Endothelial cell of umbilical vein (primary cell): ENCODE data around the gene UROD. TPM values are rescaled to one million over a fixed set of nuclear protein-coding genes. Genes with fewer than 3 reads are reported as not detected.

Experiments used
- BruUV-seq: library from RNA; stranded (reverse); fragments of 400-500 nt; replicated peaks from 2 replicates; lab custom pipeline; 2021; lab: Mats Ljungman, UMichigan
- CTCF ChIA-PET: fragments of 300-600, 350-600 bp; sonication (Branson Sonifier 250); formaldehyde crosslinking; loops from one replicate; lab custom pipeline; 2021; ENCODE audit warnings: antibody characterized with exemption, inconsistent platforms; lab: Charles Lee
- POLR2A ChIA-PET: fragments of 300-600, 350-600 bp; sonication (Branson Sonifier 250); formaldehyde crosslinking; loops from one replicate; lab custom pipeline; 2021; ENCODE audit warnings: antibody characterized with exemption, inconsistent platforms; lab: Charles Lee
- DNase-seq: peaks from one replicate; pipeline ENCODE4 v3.0.0-alpha.2; 2011; ENCODE audit warnings: low read depth, low spot score
- FAIRE-seq: peaks from 2 replicates; lab custom pipeline; 2011; peaks lifted over from hg19 to GRCh38; lab: Jason Lieb, UNC
- H2AFZ ChIP-seq: 2 replicates; pipeline ENCODE4 v1.6.0; 2012; ENCODE audit warnings: low read depth, low read length, control low read depth, inconsistent platforms
- H3K27ac ChIP-seq: 2 replicates; pipeline ENCODE4 v1.5.1; 2011; ENCODE audit warnings: low read depth, mild to moderate bottlenecking, control low read depth, low read length, moderate library complexity; ENCODE audit not compliant: insufficient read depth
- H3K27me3 ChIP-seq, 2 experiments: 2 replicates each; pipeline versions ENCODE4 v1.6.0 to v1.6.1; 2011; ENCODE audit warnings: low read length in 2 of 2, mixed read lengths in 1 of 2; ENCODE audit not compliant: control insufficient read depth in 2 of 2, insufficient read depth in 2 of 2
- H3K36me3 ChIP-seq, 2 experiments: 2 replicates in 1 of 2; 3 replicates in 1 of 2; pipeline ENCODE4 v1.5.1; 2011; ENCODE audit warnings: low read length in 2 of 2, mild to moderate bottlenecking in 1 of 2, moderate library complexity in 1 of 2; ENCODE audit not compliant: control insufficient read depth in 2 of 2, insufficient read depth in 2 of 2; ENCODE audit errors: extremely low read depth in 1 of 2
- H3K4me1 ChIP-seq: 3 replicates; pipeline ENCODE4 v1.5.1; 2011; ENCODE audit warnings: mild to moderate bottlenecking, low read length; ENCODE audit not compliant: control insufficient read depth, insufficient read depth; ENCODE audit errors: extremely low read depth
- H3K4me2 ChIP-seq: 2 replicates; pipeline ENCODE4 v1.6.1; 2011; ENCODE audit warnings: low read length, control low read depth, mixed read lengths; ENCODE audit not compliant: insufficient read depth
- H3K4me3 ChIP-seq, 3 experiments: fragments of 200-600 bp in 1 of 3; sonication (generic), shearing (Covaris generic) in 1 of 3; replicated peaks in 1 of 3; 2 replicates each; pipeline ENCODE4 v1.5.1; 2011 to 2016; ENCODE audit warnings: control low read depth in 3 of 3, low read length in 3 of 3, mild to moderate bottlenecking in 2 of 3, inconsistent platforms in 1 of 3, low read depth in 1 of 3, moderate library complexity in 1 of 3; ENCODE audit not compliant: insufficient read depth in 1 of 3
- H3K79me2 ChIP-seq: 2 replicates; pipeline ENCODE4 v1.6.0; 2012; ENCODE audit warnings: low read length, inconsistent platforms; ENCODE audit not compliant: control insufficient read depth, insufficient read depth
- H3K9ac ChIP-seq: replicated peaks from 2 replicates; pipeline ENCODE3; 2011; ENCODE audit warnings: low read length, control low read depth; ENCODE audit not compliant: insufficient read depth; ENCODE audit errors: extremely low read depth
- H3K9me1 ChIP-seq: replicated peaks from 3 replicates; pipeline ENCODE4 v1.6.0; 2011; ENCODE audit warnings: mild to moderate bottlenecking, low read length; ENCODE audit not compliant: control insufficient read depth, insufficient read depth; ENCODE audit errors: extremely low read depth
- H3K9me3 ChIP-seq: replicated peaks from 2 replicates; pipeline ENCODE4 v1.5.1; 2012; ENCODE audit warnings: low read length, inconsistent platforms; ENCODE audit not compliant: control insufficient read depth, insufficient read depth
- H4K20me1 ChIP-seq: replicated peaks from 2 replicates; pipeline ENCODE3; 2011; ENCODE audit warnings: mild to moderate bottlenecking, low read length; ENCODE audit not compliant: control insufficient read depth, insufficient read depth; ENCODE audit errors: extremely low read depth
- EZH2 ChIP-seq: IDR thresholded peaks from 2 replicates; pipeline ENCODE4 v1.6.1; 2012; ENCODE audit warnings: borderline replicate concordance, low read depth, mild to moderate bottlenecking, moderate library complexity, low read length, inconsistent platforms; ENCODE audit not compliant: severe bottlenecking
- GATA2 ChIP-seq: IDR thresholded peaks from 2 replicates; pipeline ENCODE4 v1.7.0; 2011; ENCODE audit warnings: low read depth, mild to moderate bottlenecking, moderate library complexity, mixed read lengths, low read length; ENCODE audit not compliant: insufficient read length, insufficient read depth
- JUN ChIP-seq: IDR thresholded peaks from 2 replicates; pipeline ENCODE4 v1.6.1; 2011; ENCODE audit warnings: borderline replicate concordance, low read depth; ENCODE audit not compliant: insufficient read length, insufficient read depth
- POLR2A ChIP-seq: IDR thresholded peaks from 2 replicates; pipeline ENCODE4 v1.6.1; 2012; ENCODE audit warnings: low read depth, mild to moderate bottlenecking, control low read depth, low read length
- POLR2AphosphoS5 ChIP-seq: IDR thresholded peaks from 2 replicates; pipeline ENCODE4 v1.6.1; 2012; ENCODE audit warnings: low read depth, mild to moderate bottlenecking, control low read depth, low read length, moderate library complexity; ENCODE audit not compliant: insufficient read depth
- dilution Hi-C: fragments of 300-500 bp; cut with MboI; formaldehyde crosslinking; loops from one replicate; pipeline ENCODE4 v1.15.0; 2019; ENCODE audit warnings: low sequenced_read_pairs; ENCODE audit not compliant: extremely low pct_ligation_motif_present
- intact Hi-C: fragments of 100-400 bp; cut with micrococcal nuclease; formaldehyde crosslinking; loops from one replicate; pipeline ENCODE4 v1.10.0; 2022
- polyA plus RNA-seq, 4 experiments: library from polyadenylated mRNA; depleted of rRNA in 3 of 4; stranded (reverse) in 3 of 4; unstranded in 1 of 4; fragments of >200 nt; gene quantifications; 2 replicates each; pipeline versions ENCODE4 v1.2.1 to v1.2.3, GENCODE V29; 2011 to 2012; ENCODE audit warnings: missing spikeins in 1 of 4
- total RNA-seq: library from RNA; stranded (reverse); gene quantifications from 2 replicates; pipeline ENCODE4 v1.2.3, GENCODE V29; 2021
- TF ChIP-seq, protein P1 (sequence below): IDR thresholded peaks from 2 replicates; pipeline ENCODE4 v1.6.1; 2011; ENCODE audit not compliant: insufficient read depth, insufficient read length

The UROD gene
- total and polyA plus RNA-seq, 2 donors (not counting 3 experiments of a cell fraction or from before 2014, with no cell fraction given): 192 to 636 TPM

DNA sequence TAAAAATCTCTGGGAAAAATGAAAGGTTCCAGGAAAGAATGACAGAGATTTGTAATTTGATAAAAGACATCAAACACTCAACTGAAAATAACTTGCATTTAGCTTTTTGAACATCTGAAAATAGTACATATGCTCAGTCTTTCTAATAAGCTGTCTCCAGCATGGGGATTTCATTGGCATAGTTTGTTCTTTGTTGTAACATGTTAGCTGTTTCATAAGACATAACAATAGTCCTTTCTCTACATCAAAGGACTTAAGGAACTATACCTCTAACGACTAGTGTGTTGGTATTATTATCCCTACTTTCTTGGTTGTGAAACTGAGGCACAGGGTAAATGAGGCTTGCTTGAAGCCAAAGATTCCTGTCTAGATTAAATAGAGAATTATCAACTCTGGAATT, 47.7 kb upstream of the UROD start:
- TF ChIP-seq, protein P1, sequence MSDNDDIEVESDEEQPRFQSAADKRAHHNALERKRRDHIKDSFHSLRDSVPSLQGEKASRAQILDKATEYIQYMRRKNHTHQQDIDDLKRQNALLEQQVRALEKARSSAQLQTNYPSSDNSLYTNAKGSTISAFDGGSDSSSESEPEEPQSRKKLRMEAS: no peak
- no peak for TF ChIP-seq POLR2A
- no peak for TF ChIP-seq JUN
- no peak for TF ChIP-seq GATA2
- peaks cover 15% of the 10 kb centered on the region for H3K4me1 ChIP-seq
- no peak overlapping the region for H3K4me3 ChIP-seq
- no peaks in the 10 kb centered on the region for H3K9me1 ChIP-seq
- no peak overlapping the region for H3K4me2 ChIP-seq
- H2AFZ ChIP-seq: no peak overlapping the region
- no peak overlapping the region for H3K9ac ChIP-seq
- no peak for DNase-seq
- intact Hi-C loops: no loop called here
- H3K9me3 ChIP-seq: no peaks in the 10 kb centered on the region
- ChIA-PET CTCF (interaction anchor here (0.6 to 1.0 kb wide), 3 partner anchors 39 to 45 kb away, joined by 3 to 4 read pairs (median 3); no protein-coding TSS in a partner anchor), POLR2A (no interaction called here)
- H3K27me3 ChIP-seq: no peaks in the 10 kb centered on the region
- BruUV-seq: no TSS peak
- no peaks in the 10 kb centered on the region for H3K36me3 ChIP-seq
- no peak overlapping the region for H3K27ac ChIP-seq
- no peaks in the 10 kb centered on the region for H4K20me1 ChIP-seq
- FAIRE-seq: no peak
- dilution Hi-C loops: no loop called here
- no peaks in the 10 kb centered on the region for H3K79me2 ChIP-seq

DNA sequence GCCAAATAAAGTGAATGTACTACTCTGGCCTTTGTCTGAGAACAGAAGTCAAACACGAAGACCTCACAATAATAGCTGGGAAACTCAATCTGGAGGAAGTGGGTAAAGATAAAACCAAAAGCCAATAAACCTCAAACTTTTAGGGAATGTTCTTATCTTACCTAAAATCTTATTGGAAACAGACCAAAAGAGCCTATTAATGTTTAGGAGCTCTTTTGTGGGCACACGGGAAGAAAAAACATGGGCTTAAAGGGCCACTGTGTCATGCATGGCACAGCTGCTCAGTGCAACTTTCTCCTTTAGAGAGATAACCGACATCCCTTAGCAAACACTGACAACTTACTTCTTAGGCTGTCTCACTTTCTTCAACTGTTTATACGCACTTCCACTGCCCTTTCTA, 41.7 kb upstream of the UROD start:
- dilution Hi-C loops (no loop called here), intact Hi-C loops (loop anchor here (1.0 kb wide), 2 partner anchors 16 to 23 kb away; partner anchors contain the start of gene EIF2B3)
- Histone ChIP-seq H3K9me1 (no peaks in the 10 kb centered on the region), H2AFZ (no peak overlapping the region), H3K27me3 (no peaks in the 10 kb centered on the region), H3K4me3 (no peak overlapping the region), H3K4me1 (peaks cover 35% of the 10 kb centered on the region), H3K36me3 (no peaks in the 10 kb centered on the region), H3K9ac (peak overlapping the region; percentile 7), H3K4me2 (peak overlapping the region; percentile 47), H3K9me3 (no peaks in the 10 kb centered on the region), H4K20me1 (no peaks in the 10 kb centered on the region), H3K79me2 (no peaks in the 10 kb centered on the region), H3K27ac (peak overlapping the region; percentile 56)
- POLR2A ChIA-PET: interaction anchor here (0.8 to 1.6 kb wide), 2 partner anchors 16 to 151 kb away, joined by 3 to 4 read pairs; partner anchors contain the start of gene EIF2B3
- DNase-seq (peak; percentile 80), FAIRE-seq (peak; percentile 60)
- BruUV-seq: no TSS peak
- CTCF ChIA-PET: interaction anchor here (0.6 to 2.5 kb wide), 11 partner anchors 11 to 181 kb away, joined by 3 to 13 read pairs (median 4); partner anchors contain the start of gene PLK3
- TF ChIP-seq GATA2 (peak; percentile 95), EZH2 (no peak), POLR2AphosphoS5 (peak; percentile 42)
